Myocyte (in vitro differentiated cells): Measurements from ENCODE around the gene DGLUCY. TPM values are rescaled to one million over a fixed set of nuclear protein-coding genes. Genes with fewer than 3 reads are reported as not detected.

Source experiments
- DNase-seq: peaks from one replicate; pipeline ENCODE4 v3.0.0-alpha.2; 2012; ENCODE audit warnings: low read depth
- total RNA-seq: library from RNA; depleted of rRNA; stranded (reverse); fragments of >200 nt; gene quantifications from 2 replicates; pipeline ENCODE4 v1.2.3, GENCODE V29; 2014

Gene DGLUCY
- total RNA-seq, 1 donor from 2014 or later, result 81.7 TPM

DNA sequence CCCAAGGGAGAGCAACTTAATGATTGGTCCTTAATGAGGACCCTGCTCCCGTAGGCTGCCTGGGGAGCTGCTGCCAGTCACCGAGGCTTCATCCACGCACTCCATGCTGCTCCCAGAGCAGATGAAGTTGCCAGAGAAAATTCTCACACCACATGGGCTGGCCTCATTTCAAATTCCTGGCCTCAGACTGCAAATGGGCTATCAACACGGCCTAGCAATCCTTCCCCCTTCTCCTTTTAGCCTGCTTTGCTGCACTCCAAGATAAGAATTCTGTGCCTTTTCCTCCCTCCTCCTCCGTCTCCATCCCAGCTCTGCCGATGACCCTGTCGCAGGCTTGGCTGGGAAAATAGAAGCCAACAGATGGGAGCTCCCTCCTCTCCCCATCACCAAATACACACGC is 10.8 kb upstream of the DGLUCY start:
- DNase-seq, result no peak

DNA sequence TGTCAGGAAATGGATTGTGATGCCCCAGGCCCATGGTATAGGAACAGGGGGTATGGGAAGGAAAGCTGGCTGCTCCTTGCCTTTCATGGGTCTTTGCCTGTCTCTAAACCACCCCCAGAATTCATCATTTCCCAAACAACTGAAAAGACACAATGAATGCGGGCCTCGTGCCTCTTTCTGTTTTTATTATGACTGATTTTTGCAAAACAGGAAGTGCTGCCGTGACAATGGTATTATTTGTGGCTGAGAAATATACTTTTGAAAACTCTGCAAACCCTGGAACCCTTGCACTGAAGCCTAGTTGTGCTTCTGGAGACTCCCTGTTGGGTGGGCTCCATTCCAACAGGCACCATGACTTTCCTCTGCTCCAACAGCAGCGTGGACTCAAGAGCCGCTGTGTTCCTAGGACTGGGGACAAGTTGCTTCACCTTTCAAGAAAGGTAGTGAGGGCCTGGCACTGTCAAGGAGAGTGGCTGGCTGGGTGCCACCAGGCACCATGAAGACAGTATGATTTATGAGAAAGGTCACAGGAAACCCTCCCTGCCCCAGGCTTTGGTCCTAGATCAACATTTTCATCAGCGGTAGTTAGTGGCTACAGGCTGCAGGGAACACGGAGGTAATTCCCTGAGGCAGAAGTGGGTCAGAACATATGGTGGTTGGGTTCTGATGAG is 4.8 kb upstream of the DGLUCY start:
- DNase-seq, result no peak

DNA sequence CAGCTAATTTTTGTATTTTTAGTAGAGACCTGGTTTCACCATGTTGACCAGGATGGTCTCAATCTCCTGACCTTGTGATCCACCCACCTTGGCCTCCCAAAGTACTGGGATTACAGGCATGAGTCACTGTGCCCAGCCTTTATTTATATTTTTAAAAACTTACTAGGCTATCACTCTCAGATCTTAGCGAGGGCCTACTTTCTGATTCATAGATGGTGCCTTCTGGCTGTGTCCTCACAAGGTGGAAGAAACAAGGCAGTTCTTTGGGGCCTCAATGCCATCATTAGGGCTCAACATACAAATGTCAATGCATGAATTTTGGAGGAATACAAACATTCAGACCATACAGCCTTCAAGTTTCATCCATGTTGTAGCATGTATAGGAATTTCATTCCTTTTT is 2.4 kb upstream of the DGLUCY start:
- no peak for DNase-seq

DNA sequence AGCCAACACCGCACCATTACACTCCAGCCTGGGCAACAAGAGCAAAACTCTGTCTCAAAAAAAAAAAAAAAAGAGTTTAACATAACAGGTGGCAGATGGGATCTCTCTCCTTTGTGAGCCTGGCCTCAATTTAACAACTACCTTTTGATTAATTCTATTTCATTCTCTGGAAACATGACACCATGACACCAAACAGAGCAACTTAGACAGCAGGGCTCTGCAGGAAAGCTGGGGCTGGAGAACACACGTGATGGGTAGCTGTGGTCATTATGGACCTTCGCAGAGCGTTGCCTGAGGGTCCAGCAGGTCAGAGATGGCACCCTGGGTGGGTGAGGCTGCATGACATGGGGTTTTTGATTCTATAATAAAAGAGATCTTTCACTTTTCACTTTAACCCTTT is 1.7 kb upstream of the DGLUCY start:
- DNase-seq, result no peak

DNA sequence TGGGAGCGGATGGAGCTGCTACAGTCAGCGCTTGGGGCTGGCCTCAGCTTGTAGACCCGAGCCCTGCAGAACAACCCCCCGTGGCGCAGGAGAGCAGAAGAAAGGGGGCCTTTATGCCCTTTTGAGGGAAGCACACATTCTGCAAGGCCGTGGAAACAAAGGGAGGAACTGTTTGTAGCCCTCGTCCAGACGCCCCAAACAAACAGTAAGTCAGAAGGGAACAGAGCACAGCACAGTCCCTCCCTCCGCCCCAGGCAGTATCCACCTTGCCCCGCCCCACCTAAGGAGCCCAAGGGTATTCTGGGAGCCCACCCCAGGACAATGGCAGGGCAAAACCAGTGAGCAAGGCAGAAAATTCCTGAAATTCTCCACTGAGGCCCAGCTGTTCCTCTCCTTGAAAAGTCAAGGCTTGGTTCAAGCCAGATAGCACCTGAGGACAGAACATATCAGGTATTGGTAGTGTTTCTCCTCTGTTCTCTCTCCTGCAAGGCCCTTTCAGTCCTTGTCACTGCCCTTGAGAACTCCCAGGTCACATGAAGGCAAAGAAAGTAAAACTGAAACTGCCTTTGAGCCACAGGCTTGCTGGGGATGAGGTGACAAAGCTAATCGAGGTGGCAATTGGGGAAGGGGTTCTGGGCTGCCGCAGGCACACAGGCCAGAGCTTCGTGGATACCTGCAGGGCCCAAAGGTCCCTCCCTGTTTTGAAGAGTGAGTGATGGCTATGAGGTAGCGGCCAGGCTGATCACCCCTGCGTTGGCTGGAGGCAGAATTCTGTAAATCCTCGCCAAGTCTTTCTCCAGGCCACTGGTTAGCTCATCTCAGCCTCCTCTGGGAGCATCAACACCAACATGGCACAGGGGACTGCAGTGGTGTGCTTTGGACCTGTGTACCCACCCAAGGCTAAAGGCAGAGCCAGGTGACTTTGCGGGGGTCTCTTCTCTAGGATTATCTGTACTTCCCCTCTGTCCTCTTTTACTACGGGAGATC is 499 bp downstream of the DGLUCY start:
- DNase-seq, result peak; percentile 64

DNA sequence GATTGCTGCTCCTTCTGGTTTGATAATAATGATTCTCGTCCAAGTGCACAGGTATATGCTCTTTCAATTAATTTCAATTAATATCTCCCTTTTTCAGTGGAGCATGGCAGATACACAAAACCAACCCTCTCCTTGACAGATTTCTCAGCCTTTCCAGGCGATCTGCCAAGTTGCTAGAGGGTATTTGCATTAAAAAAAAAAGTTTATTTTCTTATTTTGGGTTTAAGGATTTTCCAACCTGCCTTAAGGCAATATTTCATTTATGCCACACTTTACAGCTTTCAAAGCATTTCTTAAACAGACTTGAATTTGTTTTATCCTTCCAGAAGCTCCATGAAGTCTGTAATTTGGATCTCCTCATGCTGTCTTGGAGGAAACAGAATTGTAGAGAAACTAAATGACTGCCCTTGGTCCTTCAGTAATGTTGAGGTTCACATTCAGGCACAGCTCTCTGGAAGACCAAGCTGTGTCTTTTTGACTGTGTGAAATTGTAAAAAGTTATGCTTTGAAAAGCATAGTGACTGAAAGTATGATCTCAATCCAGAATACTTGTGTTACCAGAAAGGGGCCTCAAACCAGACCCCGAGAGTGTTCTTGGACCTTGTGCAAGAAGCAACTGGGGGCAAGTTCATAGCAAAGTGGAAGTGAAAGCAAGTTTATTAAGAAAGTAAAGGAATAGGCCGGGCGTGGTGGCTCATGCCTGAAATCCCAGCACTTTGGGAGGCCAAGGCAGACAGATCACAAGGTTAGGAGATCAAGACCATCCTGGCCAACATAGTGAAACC is 2.3 kb downstream of the DGLUCY start:
- DNase-seq, result no peak

DNA sequence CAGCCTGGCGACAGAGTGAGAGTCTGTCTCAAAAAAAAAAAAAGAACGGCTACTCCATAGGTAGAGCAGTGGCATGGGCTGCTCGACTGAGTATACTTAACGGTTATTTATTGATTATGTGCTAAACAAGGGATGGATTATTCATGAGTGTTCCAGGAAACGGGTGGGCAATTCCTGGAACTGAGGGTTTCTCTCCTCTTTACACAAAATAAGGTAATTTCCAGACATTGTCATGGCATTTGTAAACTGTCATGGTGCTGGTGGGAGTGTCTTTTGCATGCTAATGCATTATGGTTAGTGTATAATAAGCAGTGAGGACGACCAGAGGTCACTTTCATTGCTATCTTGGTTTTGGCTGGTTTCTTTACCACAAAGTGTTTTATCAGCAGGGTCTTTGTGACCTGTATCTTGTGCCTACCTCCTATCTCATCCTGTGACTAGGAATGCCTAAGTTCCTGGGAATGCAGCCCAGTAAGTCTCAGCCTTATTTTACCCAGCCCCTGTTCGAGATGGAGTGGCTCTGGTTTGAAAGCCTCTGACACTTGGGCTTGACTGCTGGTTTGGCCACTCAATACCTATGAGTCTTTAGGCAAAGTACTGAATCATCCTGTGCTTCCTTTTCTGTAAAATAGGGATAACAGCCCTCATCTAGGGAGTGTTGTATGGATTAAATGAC is 3.2 kb downstream of the DGLUCY start:
- no peak for DNase-seq

DNA sequence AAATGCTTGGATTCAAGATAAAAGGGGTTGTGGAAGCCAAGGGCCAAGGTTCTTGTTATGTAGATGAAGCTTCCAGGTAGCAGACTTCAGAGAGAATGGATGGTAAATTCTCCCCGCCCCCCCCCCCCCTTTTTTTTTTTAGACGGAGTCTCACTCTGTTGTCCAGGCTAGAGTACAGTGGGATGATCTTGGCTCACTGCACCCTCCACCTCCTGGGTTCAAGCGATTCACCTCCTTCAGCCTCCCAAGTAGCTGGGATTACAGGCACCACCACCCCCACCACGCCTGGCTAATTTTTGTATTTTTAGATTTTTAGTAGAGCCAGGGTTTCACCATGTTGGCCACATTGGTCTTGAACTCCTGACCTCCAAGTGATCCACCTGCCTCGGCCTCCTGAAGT is 4.1 kb downstream of the DGLUCY start:
- no peak for DNase-seq

DNA sequence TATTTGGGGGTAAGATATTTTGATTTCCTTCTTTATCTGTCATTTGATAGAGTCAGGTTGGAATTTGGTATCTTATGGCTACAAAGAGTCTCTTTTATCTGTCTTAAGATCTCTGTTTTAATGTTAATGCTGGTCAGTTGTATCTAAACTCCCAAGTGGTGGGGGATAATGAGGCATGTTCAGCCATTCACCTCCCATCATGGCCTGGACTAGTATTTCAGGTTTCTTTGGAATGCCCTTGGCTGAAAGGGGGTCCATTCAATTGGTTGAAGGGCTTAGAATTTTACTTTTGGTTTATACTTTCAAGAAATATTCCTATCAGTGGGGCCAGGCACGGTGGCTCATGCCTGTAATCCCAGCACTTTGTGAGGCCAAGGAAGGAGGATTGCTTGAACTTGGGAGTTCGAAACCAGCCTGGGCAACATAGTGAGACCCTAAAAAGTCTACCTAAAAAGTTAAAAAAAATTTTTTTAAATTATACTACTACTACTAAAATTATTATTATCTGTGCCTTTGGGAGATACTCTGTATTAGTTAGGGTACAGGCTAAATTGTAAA is 4.7 kb downstream of the DGLUCY start:
- no peak for DNase-seq

DNA sequence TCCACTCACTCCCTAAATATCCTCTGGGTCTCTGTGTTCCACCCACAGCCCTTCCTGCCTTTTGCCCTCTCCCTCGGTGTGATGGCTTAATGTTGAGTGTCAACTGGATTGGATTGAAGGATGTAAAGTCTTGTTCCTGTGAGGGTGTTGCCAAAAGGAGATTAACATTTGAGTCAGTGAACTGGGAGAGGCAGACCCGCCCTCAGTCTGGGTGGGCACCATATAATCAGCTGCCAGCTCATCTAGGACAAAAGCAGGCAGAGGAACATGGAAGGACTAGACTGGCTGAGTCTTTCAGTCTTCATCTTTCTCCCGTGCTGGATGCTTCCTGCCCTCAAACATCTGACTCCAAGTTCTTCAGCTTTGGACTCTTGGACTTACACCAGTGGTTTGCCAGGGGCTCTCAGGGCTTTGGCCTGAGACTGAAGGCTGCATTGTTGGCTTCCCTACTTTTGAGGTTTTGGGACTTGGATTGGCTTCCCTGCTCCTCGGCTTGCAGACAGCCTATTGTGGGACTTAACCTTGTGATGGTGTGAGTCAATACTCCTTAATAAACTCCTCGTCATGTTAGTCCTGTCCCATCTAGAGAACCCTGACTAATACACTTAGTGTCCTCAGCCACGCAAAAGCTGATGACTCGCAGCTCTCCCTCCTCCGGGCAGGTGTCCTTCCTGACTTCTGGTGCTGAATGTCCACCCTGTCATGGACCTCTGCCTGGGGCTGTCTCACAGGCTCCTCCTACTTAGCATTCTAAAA is 5.9 kb downstream of the DGLUCY start:
- DNase-seq, result peak; percentile 97

DNA sequence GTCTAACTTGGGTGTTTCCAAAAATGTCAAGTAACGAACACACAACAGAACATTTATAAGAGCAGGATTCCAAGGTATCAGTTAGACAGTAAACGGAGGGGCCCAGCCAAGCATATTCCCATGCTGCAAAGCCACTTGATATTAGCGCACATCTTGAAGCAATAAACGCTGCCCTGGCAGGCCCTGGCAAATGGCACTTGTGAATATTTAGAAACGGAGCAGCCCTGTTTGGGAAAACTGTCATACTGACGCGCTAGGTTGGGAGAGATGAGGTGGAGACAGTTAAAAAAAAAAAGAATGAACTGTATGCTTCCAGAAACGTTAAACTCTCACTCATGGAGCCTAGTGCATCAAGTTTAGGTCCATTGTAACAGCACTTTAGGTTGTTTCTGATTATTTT is 9.3 kb downstream of the DGLUCY start:
- DNase-seq, result no peak

DNA sequence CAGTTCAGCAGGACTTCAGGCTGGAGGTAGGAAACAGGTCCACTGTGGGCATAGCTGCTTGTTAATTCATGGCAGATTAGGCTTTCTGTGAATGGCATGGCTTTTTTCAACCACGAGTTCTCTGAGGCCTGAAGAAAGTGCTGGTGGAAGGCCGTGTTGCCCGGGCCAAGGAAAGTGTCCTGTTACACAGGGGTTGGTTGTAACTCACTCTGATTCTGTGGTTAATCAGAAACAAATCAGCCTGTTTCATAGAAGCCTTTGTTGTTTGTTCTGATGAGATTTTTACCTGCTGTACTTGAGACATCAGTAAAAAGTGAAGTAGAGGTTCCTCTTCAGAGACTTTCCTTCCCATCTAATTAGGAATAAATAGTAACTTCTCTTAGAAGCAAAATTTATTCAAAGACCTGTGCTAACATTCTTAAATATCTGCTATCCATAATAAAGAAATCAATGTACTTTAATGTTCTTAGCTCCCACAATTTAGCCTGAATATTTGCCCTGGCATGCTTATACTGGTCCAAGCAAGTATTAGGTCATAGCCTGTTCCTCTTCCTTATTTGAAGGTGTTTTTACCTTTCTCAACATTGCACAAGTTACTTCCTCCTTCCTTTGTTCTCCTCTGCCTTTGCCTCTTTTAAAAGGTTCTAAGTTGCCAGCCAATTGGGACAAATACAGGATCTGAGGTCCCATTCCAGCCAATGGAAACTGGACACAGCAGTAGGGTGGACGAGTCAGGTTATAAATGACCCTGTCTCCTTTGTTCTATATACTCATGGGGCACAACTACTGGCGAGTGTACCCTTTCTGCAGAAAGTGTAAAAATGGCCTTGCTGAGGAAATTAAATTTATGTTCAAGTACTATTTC is 10.8 kb downstream of the DGLUCY start:
- peak; percentile 50 for DNase-seq

DNA sequence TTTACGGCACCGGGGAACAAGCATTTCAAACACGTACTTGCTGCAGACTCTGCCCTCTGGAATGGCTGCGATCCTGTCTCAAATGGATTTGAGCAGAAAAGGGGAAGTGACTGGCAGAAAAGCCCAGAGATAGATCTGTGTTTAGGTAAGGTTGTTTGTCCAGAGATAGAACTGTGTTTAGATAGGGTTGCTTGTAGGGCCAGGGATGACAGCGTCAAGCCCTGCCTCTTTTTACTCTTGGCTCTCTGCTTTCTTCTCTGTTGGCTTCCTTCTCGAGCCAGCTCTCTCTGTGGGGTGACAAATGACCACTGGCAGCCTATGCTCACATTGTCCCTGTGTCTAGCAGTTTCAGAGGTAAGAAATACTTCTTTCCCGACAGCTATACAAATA is 11.4 kb downstream of the DGLUCY start:
- DNase-seq, result no peak

DNA sequence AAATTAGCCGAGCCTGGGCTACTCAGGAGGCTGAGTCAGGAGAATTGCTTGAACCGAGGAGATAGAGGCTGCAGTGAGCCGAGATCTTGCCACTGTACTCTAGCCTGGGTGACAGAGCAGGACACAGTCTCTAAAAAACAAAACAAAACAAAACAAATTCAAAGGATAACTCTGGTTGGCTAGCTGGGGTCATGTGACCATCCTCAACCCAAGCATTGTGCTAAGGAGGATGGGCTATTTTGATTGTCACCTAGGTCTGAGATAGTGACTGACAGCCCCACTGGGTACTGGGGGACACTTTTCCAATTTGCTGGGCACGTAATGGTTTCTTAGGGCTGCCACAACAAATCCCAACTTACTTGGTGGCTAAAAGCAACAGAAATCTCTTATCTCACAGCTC is 11.9 kb downstream of the DGLUCY start:
- DNase-seq, result no peak

DNA sequence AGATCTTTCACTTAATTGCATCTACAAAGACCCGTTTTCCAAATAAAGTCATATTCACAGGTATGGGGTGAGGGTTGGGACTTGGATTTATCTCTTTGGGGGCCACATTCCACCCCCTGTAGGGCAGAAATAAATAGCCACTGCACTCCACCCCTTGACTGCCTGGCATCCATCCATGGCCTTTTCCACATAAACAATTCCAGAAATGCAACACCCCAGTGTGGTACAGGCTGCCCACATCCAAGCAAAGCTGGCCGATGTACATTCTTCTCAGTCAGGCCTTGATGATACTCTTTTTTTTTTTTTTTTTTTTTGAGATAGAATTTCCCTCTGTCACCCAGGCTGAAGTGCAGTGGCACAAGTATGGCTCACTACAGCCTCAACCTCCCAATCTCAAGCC is 12.9 kb downstream of the DGLUCY start:
- DNase-seq, result peak; percentile 71

DNA sequence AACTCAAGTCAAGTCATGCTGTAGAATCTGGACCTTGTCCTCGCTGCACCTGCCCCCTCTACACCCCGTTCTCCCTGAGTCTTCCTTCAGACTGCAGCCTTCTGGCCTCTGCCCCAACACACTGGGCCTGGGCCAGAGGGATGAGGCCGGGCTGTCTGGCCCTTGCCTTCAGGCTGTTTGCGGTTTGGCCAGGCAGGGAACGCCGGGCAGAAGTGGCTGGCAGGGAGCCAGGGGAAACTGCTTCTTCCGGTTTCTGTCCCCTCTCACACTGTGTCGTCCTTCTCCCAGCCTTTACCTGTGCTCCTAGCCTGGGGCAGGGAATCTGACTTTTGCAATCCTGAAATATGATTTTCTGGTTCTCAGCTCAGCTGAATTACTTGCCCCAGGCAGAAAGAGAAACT is 13.5 kb downstream of the DGLUCY start:
- no peak for DNase-seq

DNA sequence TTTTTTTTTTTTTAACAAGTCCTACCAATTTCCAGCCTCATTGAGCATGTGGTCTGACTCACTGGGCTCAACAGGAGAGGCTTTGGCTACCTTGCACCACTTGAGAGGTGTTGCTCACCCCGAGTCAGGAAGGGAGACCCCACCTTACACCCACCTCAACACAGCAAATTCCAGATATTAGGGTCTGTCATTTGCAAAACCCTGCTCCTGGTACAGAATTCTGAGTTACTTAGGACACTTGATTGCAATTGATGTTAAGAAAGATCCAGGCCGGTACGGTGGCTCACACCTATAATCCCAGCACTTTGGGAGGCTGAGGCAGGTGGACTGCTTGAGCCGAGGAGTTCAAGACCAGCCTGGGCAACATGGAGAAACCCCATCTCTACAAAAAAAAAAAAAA is 14.1 kb downstream of the DGLUCY start:
- no peak for DNase-seq

DNA sequence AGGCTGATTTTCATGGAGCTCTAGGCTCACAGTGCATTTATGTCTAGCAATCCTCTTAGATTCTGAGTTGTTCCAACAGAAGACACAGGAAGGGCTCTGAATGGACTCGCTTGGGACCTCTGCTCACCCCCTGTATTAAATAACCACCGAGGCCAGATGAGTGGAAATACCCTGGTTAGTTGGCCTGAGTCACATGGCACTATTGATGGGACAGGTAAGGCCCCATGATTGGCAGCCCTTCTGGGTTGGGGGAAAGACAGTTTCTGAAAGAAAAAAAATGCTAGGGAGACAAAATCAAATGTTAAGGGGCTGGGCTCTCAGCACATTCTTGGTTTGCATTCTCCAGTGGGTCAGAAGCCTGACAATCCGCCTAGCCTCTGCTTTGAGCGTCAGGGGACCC is 14.8 kb downstream of the DGLUCY start:
- no peak for DNase-seq

DNA sequence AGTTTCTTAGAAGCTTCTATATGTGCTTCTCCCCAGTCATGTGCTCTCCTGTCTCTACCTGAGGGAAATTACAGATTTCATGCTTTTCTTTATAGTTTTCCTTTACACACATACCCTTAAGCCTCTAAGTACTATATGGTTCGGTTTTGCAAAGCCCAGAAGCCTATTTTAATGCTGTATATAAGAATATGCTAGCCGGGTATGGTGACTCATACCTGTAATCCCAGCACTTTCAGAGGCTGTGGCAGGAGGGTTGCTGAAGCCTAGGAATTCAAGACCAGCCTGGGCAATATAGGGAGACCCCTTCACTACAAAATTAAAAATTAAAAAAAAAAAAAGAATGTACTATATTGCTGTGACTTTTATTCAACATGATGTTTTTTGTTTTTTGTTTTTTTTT is 15.4 kb downstream of the DGLUCY start:
- no peak for DNase-seq
